Loucy (cell line): ENCODE results near the gene FAM221B.

Experiments
- H2AFZ ChIP-seq: fragments of 200-600 bp; sonication (generic); 2 replicates; pipeline ENCODE4 v1.6.0; 2016; ENCODE audit warnings: antibody characterized with exemption, mild to moderate bottlenecking, low read length, moderate library complexity
- H3F3A ChIP-seq: fragments of 200-600 bp; 2 replicates; pipeline ENCODE4 v1.6.0; 2016; ENCODE audit warnings: antibody characterized with exemption, low read depth, mild to moderate bottlenecking
- H3K27me3 ChIP-seq: fragments of 200-600 bp; sonication (generic); 2 replicates; pipeline ENCODE4 v1.6.1; 2014; ENCODE audit warnings: low read length, mild to moderate bottlenecking; ENCODE audit not compliant: insufficient read depth, poor library complexity, severe bottlenecking
- H3K36me3 ChIP-seq: fragments of 200-600 bp; sonication (generic); 2 replicates; pipeline ENCODE4 v1.6.1; 2016; ENCODE audit warnings: low read length; ENCODE audit not compliant: insufficient read depth
- H3K4me1 ChIP-seq: fragments of 200-600 bp; sonication (generic); 2 replicates; pipeline ENCODE4 v1.5.1; 2014; ENCODE audit warnings: low read length, mild to moderate bottlenecking; ENCODE audit not compliant: insufficient read depth, poor library complexity, severe bottlenecking
- H3K4me2 ChIP-seq: fragments of 200-600 bp; sonication (generic); 2 replicates; pipeline ENCODE4 v1.6.0; 2014; ENCODE audit warnings: antibody characterized with exemption, low read length, low read depth, mild to moderate bottlenecking; ENCODE audit not compliant: poor library complexity, severe bottlenecking
- H3K4me3 ChIP-seq: fragments of 200-600 bp; sonication (generic); 2 replicates; pipeline ENCODE4 v1.5.1; 2014; ENCODE audit warnings: low read length, mild to moderate bottlenecking, mixed read lengths; ENCODE audit not compliant: poor library complexity, severe bottlenecking
- H3K79me2 ChIP-seq: fragments of 200-600 bp; sonication (generic); 2 replicates; pipeline ENCODE4 v1.6.1; 2014; ENCODE audit warnings: low read length; ENCODE audit not compliant: insufficient read depth
- H3K9ac ChIP-seq: fragments of 200-600 bp; sonication (generic); 2 replicates; pipeline ENCODE4 v1.6.0; 2014; ENCODE audit warnings: mild to moderate bottlenecking, low read depth, low read length, moderate library complexity; ENCODE audit not compliant: poor library complexity, severe bottlenecking
- H3K9me2 ChIP-seq: fragments of 200-600 bp; sonication (generic); replicated peaks from 2 replicates; pipeline ENCODE4 v1.6.1; 2016; ENCODE audit warnings: low read depth, low read length, mixed read lengths
- H3K9me3 ChIP-seq: fragments of 200-600 bp; sonication (generic); 2 replicates; pipeline ENCODE4 v1.6.1; 2014; ENCODE audit warnings: mild to moderate bottlenecking, antibody characterized with exemption, low read length, low read depth; ENCODE audit not compliant: insufficient read depth
- H4K20me1 ChIP-seq: fragments of 200-600 bp; sonication (generic); 2 replicates; pipeline ENCODE4 v1.6.0; 2014; ENCODE audit warnings: antibody characterized with exemption, low read length, mild to moderate bottlenecking; ENCODE audit not compliant: insufficient read depth, poor library complexity, severe bottlenecking
- CTCF ChIP-seq: fragments of 200-600 bp; sonication (generic); conservative IDR thresholded peaks from 2 replicates; pipeline ENCODE4 v1.5.1; 2014; ENCODE audit warnings: mild to moderate bottlenecking, antibody characterized with exemption, low read length
- EZH2phosphoT487 ChIP-seq: fragments of 200-600 bp; IDR thresholded peaks from 2 replicates; pipeline ENCODE4 v1.6.1; 2018; ENCODE audit warnings: antibody characterized with exemption, mild to moderate bottlenecking, moderate library complexity, borderline replicate concordance

Gene FAM221B

GRCh38 chr9:35841645-35841900 is 13.0 kb upstream of the FAM221B start:
- no peaks in the 10 kb centered on the region for H3F3A ChIP-seq
- H2AFZ ChIP-seq: no peak overlapping the region
- H3K9me3 ChIP-seq: no peaks in the 10 kb centered on the region
- H3K4me2 ChIP-seq: no peak overlapping the region
- no peaks in the 10 kb centered on the region for H3K9me2 ChIP-seq
- H3K4me3 ChIP-seq: no peak overlapping the region
- no peaks in the 10 kb centered on the region for H4K20me1 ChIP-seq
- peaks cover 4% of the 10 kb centered on the region for H3K4me1 ChIP-seq
- H3K9ac ChIP-seq: no peak overlapping the region
- no peaks in the 10 kb centered on the region for H3K36me3 ChIP-seq
- no peaks in the 10 kb centered on the region for H3K27me3 ChIP-seq
- no peaks in the 10 kb centered on the region for H3K79me2 ChIP-seq
- TF ChIP-seq CTCF (no peak), EZH2phosphoT487 (no peak)

DNA sequence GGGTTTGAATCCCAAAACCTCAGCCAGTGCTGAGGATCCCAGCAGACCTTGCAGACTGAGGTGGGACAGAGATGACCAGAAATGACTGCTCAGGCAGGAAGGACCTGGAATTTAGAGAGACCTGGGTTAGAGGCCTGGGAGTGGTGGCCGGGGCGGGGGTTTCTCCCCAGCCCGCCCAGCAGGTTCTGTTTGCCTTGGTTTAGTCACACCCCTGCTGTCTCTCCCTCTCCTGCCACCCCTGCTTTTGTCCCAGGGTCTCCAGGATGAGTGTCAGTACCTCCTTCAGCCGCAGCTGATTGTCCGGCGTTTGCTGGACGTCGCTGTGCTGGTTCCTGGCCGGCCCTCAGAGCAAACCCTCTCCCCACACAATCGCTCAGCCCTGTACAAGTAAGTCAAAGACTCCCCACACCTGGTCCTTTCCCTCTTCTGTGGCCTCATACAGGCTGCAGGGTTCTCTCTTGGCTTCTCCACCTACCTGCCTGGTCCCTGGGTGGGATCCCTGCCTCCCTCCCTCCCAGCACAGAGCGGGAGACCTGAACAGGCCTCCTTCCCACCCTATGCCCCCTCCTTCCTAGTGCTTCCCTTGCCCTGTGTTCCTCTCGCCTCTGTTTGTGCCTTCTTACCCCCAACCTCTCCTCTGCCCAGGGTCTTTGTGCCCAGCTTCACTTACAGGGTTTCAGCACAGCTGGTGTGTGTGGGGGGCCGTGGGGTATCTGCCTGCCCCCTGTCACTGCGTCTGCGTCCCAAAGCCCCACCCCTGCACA is 12.5 kb upstream of the FAM221B start:
- H2AFZ ChIP-seq: no peak overlapping the region
- no peaks in the 10 kb centered on the region for H3K9me2 ChIP-seq
- H3K4me1 ChIP-seq: peaks cover 4% of the 10 kb centered on the region
- no peak overlapping the region for H3K9ac ChIP-seq
- no peak overlapping the region for H3K4me2 ChIP-seq
- no peaks in the 10 kb centered on the region for H4K20me1 ChIP-seq
- no peaks in the 10 kb centered on the region for H3K79me2 ChIP-seq
- no peaks in the 10 kb centered on the region for H3F3A ChIP-seq
- H3K27me3 ChIP-seq: no peaks in the 10 kb centered on the region
- no peaks in the 10 kb centered on the region for H3K36me3 ChIP-seq
- no peak overlapping the region for H3K4me3 ChIP-seq
- H3K9me3 ChIP-seq: no peaks in the 10 kb centered on the region
- TF ChIP-seq EZH2phosphoT487 (no peak), CTCF (no peak)

- no peak overlapping the region for H2AFZ ChIP-seq
- H3K4me3 ChIP-seq: no peak overlapping the region
- H3K9me2 ChIP-seq: no peaks in the 10 kb centered on the region
- no peaks in the 10 kb centered on the region for H4K20me1 ChIP-seq
- TF ChIP-seq EZH2phosphoT487: no peak
- TF ChIP-seq CTCF: no peak
- no peak overlapping the region for H3K4me2 ChIP-seq
- H3K4me1 ChIP-seq: peaks cover 7% of the 10 kb centered on the region
- H3F3A ChIP-seq: no peaks in the 10 kb centered on the region
- no peaks in the 10 kb centered on the region for H3K79me2 ChIP-seq
- no peak overlapping the region for H3K9ac ChIP-seq
- no peaks in the 10 kb centered on the region for H3K27me3 ChIP-seq
- H3K9me3 ChIP-seq: no peaks in the 10 kb centered on the region
- no peaks in the 10 kb centered on the region for H3K36me3 ChIP-seq
Measured at GRCh38 chr9:35839926-35840325, 11.4 kb upstream of the FAM221B start.
